CD14-positive monocyte (primary cell): Measurements from ENCODE around the gene RHOXF1. TPM values are rescaled to one million over a fixed set of nuclear protein-coding genes. Genes with fewer than 3 reads are reported as not detected.
"Not testable (repeated sequence)": the region's sequence is repeated elsewhere in the genome, so short reads cannot be mapped to it uniquely, and the experiment has no call there.

ENCODE experiments used
- DNase-seq, 3 donors: peaks; one replicate each; pipeline ENCODE4 v3.0.0-alpha.2; 2011 to 2022
- H2AFZ ChIP-seq: 2 replicates; pipeline ENCODE4 v1.6.0; 2012; ENCODE audit warnings: mild to moderate bottlenecking, low read depth, low read length, inconsistent platforms; ENCODE audit not compliant: insufficient read depth, poor library complexity, severe bottlenecking
- H3K27ac ChIP-seq, 2 donors: 1 replicate in 1 of 2; 2 replicates in 1 of 2; pipeline ENCODE4 v1.5.1; 2012 to 2013; ENCODE audit warnings: low read length in 2 of 2, control low read depth in 1 of 2, inconsistent platforms in 1 of 2, low read depth in 1 of 2, mild to moderate bottlenecking in 1 of 2
- H3K27me3 ChIP-seq, 2 donors: one replicate each; pipeline versions ENCODE4 v1.6.0 to v1.6.1; 2011 to 2013; ENCODE audit warnings: low read length in 2 of 2; ENCODE audit not compliant: control insufficient read depth in 2 of 2, insufficient read depth in 2 of 2
- H3K36me3 ChIP-seq, 2 donors: replicated peaks in 1 of 2; 1 replicate in 1 of 2; 2 replicates in 1 of 2; pipeline versions ENCODE4 v1.5.1 to v1.6.1; 2012 to 2013; ENCODE audit warnings: low read length in 2 of 2, control low read depth in 1 of 2, inconsistent platforms in 1 of 2, mild to moderate bottlenecking in 1 of 2; ENCODE audit not compliant: insufficient read depth in 2 of 2, control insufficient read depth in 1 of 2
- H3K4me1 ChIP-seq, 2 donors: 1 replicate in 1 of 2; 2 replicates in 1 of 2; pipeline versions ENCODE4 v1.5.1 to v1.6.1; 2012 to 2013; ENCODE audit warnings: low read length in 2 of 2, control low read depth in 1 of 2, inconsistent platforms in 1 of 2, mild to moderate bottlenecking in 1 of 2, moderate library complexity in 1 of 2; ENCODE audit not compliant: insufficient read depth in 2 of 2, control insufficient read depth in 1 of 2
- H3K4me2 ChIP-seq: replicated peaks from 2 replicates; pipeline ENCODE3; 2012; ENCODE audit warnings: low read length, moderate library complexity, mild to moderate bottlenecking; ENCODE audit not compliant: poor library complexity, severe bottlenecking; ENCODE audit errors: extremely low read depth
- H3K4me3 ChIP-seq, 3 experiments: fragments of 200-600 bp in 1 of 3; sonication (generic) in 1 of 3; replicated peaks in 1 of 3; 1 replicate in 2 of 3; 2 replicates in 1 of 3; pipeline ENCODE4 v1.5.1; 2011 to 2013; ENCODE audit warnings: low read length in 3 of 3, mild to moderate bottlenecking in 3 of 3, control low read depth in 2 of 3, low read depth in 2 of 3, inconsistent platforms in 1 of 3, moderate library complexity in 1 of 3
- H3K79me2 ChIP-seq: 2 replicates; pipeline ENCODE4 v1.6.0; 2012; ENCODE audit warnings: mild to moderate bottlenecking, control low read depth, inconsistent platforms, low read length, moderate library complexity; ENCODE audit not compliant: insufficient read depth
- H3K9ac ChIP-seq: 2 replicates; pipeline ENCODE4 v1.6.0; 2017; ENCODE audit warnings: low read length, mild to moderate bottlenecking; ENCODE audit not compliant: insufficient read depth, poor library complexity, severe bottlenecking
- H3K9me3 ChIP-seq, 2 donors: replicated peaks in 1 of 2; 1 replicate in 1 of 2; 2 replicates in 1 of 2; pipeline versions ENCODE4 v1.5.1 to v1.6.1; 2012 to 2013; ENCODE audit warnings: low read length in 2 of 2, control low read depth in 1 of 2; ENCODE audit not compliant: control insufficient read depth in 1 of 2, insufficient read depth in 1 of 2
- H4K20me1 ChIP-seq: 2 replicates; pipeline ENCODE4 v1.6.0; 2012; ENCODE audit warnings: mild to moderate bottlenecking, low read length, control low read depth, moderate library complexity; ENCODE audit not compliant: insufficient read depth
- H3K27ac Mint-ChIP-seq, 7 donors: one replicate each; pipeline ENCODE4 v1.8.0; 2020; ENCODE audit warnings: mild to moderate bottlenecking in 7 of 7, mixed read lengths in 7 of 7, moderate library complexity in 6 of 7, inconsistent platforms in 2 of 7
- H3K27me3 Mint-ChIP-seq, 3 donors: one replicate each; pipeline ENCODE4 v1.8.0; 2021 to 2022; ENCODE audit warnings: low read depth in 3 of 3, mild to moderate bottlenecking in 3 of 3, mixed read lengths in 3 of 3, moderate library complexity in 3 of 3, inconsistent platforms in 1 of 3
- H3K36me3 Mint-ChIP-seq, 2 donors: one replicate each; pipeline ENCODE4 v1.8.0; 2020; ENCODE audit warnings: mixed read lengths in 2 of 2, inconsistent platforms in 1 of 2, mild to moderate bottlenecking in 1 of 2
- H3K4me1 Mint-ChIP-seq: one replicate; pipeline ENCODE4 v1.8.0; 2020; ENCODE audit warnings: mild to moderate bottlenecking, mixed read lengths
- H3K4me3 Mint-ChIP-seq, 2 donors: one replicate each; pipeline ENCODE4 v1.8.0; 2020; ENCODE audit warnings: mild to moderate bottlenecking in 2 of 2, mixed read lengths in 2 of 2, moderate library complexity in 1 of 2
- H3K9me3 Mint-ChIP-seq, 7 donors: one replicate each; pipeline ENCODE4 v1.8.0; 2020 to 2022; ENCODE audit warnings: mixed read lengths in 7 of 7, mild to moderate bottlenecking in 6 of 7, moderate library complexity in 6 of 7, inconsistent platforms in 2 of 7
- CTCF ChIP-seq: fragments of 200-600 bp; IDR thresholded peaks from one replicate; pipeline ENCODE4 v1.8.0; 2022; ENCODE audit warnings: antibody characterized with exemption, mild to moderate bottlenecking
- WGBS: methylation state at CpG from one replicate; pipeline ENCODE4 v1.1.5; 2013; ENCODE audit warnings: missing lambda C conversion rate; ENCODE audit not compliant: insufficient coverage; 5-methylcytosine and 5-hydroxymethylcytosine counted together
- intact Hi-C, 2 donors: fragments of 100-400 bp; cut with micrococcal nuclease; formaldehyde crosslinking; loops; one replicate each; pipeline versions ENCODE4 v1.15.0 to v1.15.1; 2023
- polyA plus RNA-seq, 3 donors: library from polyadenylated mRNA; depleted of rRNA in 1 of 3; unstranded in 2 of 3; stranded (reverse) in 1 of 3; fragments of 300-500 nt in 2 of 3; fragments of >200 nt in 1 of 3; fragmentation: Illumina TruSeq in 2 of 3; gene quantifications; 1 replicate in 2 of 3; 2 replicates in 1 of 3; pipeline ENCODE4 v1.2.3, GENCODE V29; 2012 to 2021

RHOXF1 gene
- polyA plus RNA-seq, 3 donors, result 0.28 TPM; not detected in 2

- peaks cover 9 to 52% (median 44%) of the 10 kb centered on the region in 7 donors for H3K9me3 Mint-ChIP-seq
- intact Hi-C loops, result not testable (repeated sequence)
- peaks cover 18 to 37% of the 10 kb centered on the region in 2 donors for H3K9me3 ChIP-seq
Measured at GRCh38 chrX:120101057-120101456, 14.7 kb downstream of the RHOXF1 start.

GRCh38 chrX:120090208-120090607 lies 25.5 kb downstream of the RHOXF1 start:
- Histone ChIP-seq H3K4me3 (no peak overlapping the region), H2AFZ (no peak overlapping the region), H4K20me1 (no peaks in the 10 kb centered on the region), H3K4me2 (no peak overlapping the region), H3K27me3 (no peaks in the 10 kb centered on the region), H3K9me3 (no peaks in the 10 kb centered on the region), H3K9ac (no peak overlapping the region), H3K79me2 (no peaks in the 10 kb centered on the region), H3K36me3 (no peaks in the 10 kb centered on the region), H3K27ac (no peak overlapping the region), H3K4me1 (no peaks in the 10 kb centered on the region)
- H3K9me3 Mint-ChIP-seq, result peaks cover 0 to 3% (median 0%) of the 10 kb centered on the region in 7 donors
- no CpG with 5 or more reads among the region's 2 CpGs for WGBS
- H3K27me3 Mint-ChIP-seq, result peaks cover 0 to 6% (median 2%) of the 10 kb centered on the region in 3 donors
- no peak for DNase-seq
- H3K27ac Mint-ChIP-seq, result no peak overlapping the region
- H3K4me1 Mint-ChIP-seq, result peaks cover 6% of the 10 kb centered on the region
- H3K36me3 Mint-ChIP-seq, result no peaks in the 10 kb centered on the region
- H3K4me3 Mint-ChIP-seq, result no peak overlapping the region
- no peak for TF ChIP-seq CTCF
- intact Hi-C loops, result no loop called here

More at GRCh38 chrX:120101057-120101456, 14.7 kb downstream of the RHOXF1 start:
- H3K27me3 ChIP-seq, H3K4me1 Mint-ChIP-seq, H4K20me1 ChIP-seq, H3K4me2 ChIP-seq, H2AFZ ChIP-seq, H3K27me3 Mint-ChIP-seq, H3K36me3 ChIP-seq, H3K79me2 ChIP-seq, H3K4me1 ChIP-seq, H3K4me3 ChIP-seq, H3K9ac ChIP-seq, DNase-seq, H3K27ac ChIP-seq, H3K4me3 Mint-ChIP-seq, H3K36me3 Mint-ChIP-seq, H3K27ac Mint-ChIP-seq: not testable (repeated sequence)
- WGBS, result no CpG with 5 or more reads among the region's 2 CpGs
